HEK293 (cell line): ENCODE measurements around the gene MRGPRX2.

Experiments used
- CTCF ChIA-PET: fragments of 350-600 bp; formaldehyde crosslinking; extraction: SDS; loops from one replicate; lab custom pipeline; 2021; ENCODE audit warnings: antibody characterized with exemption; lab: Yijun Ruan, JAX
- POLR2A ChIA-PET: fragments of 300-600 bp; formaldehyde crosslinking; extraction: SDS; loops from one replicate; lab custom pipeline; 2020; ENCODE audit warnings: antibody characterized with exemption, inconsistent platforms; lab: Yijun Ruan, JAX
- H3K27ac ChIP-seq: fragments of 200-500 bp; sonication (Bioruptor generic); 2 replicates; pipeline ENCODE4 v1.5.1; 2014; ENCODE audit warnings: low read depth, low read length, control low read depth, inconsistent platforms; ENCODE audit errors: extremely low read depth
- H3K36me3 ChIP-seq, 2 experiments: fragments of 200-500 bp in 1 of 2; sonication (Bioruptor generic) in 1 of 2; 1 replicate in 1 of 2; 2 replicates in 1 of 2; pipeline ENCODE4 v1.5.1; 2014 to 2017; ENCODE audit warnings: inconsistent platforms in 2 of 2, low read length in 2 of 2; ENCODE audit not compliant: control insufficient read depth in 2 of 2, insufficient read depth in 1 of 2
- H3K4me1 ChIP-seq: fragments of 200-500 bp; sonication (Bioruptor generic); 2 replicates; pipeline ENCODE4 v1.5.1; 2014; ENCODE audit warnings: mild to moderate bottlenecking, low read length, inconsistent platforms; ENCODE audit not compliant: control insufficient read depth, insufficient read depth
- H3K4me3 ChIP-seq: 2 replicates; pipeline ENCODE4 v1.5.1; 2011; ENCODE audit warnings: low read depth, mild to moderate bottlenecking, control low read depth, low read length, moderate library complexity
- H3K9me3 ChIP-seq: fragments of 200-500 bp; sonication (Bioruptor generic); 2 replicates; pipeline ENCODE4 v1.5.1; 2014; ENCODE audit warnings: low read depth, low read length, inconsistent platforms; ENCODE audit not compliant: control insufficient read depth, insufficient read depth
- GLI2 ChIP-seq: fragments of 450-650 bp; formaldehyde crosslinking; IDR thresholded peaks from 2 replicates; pipeline ENCODE4; 2017; ENCODE audit warnings: missing biosample characterization, missing genetic modification characterization, low read depth, borderline replicate concordance
- KLF10 ChIP-seq: fragments of 450-650 bp; IDR thresholded peaks from 2 replicates; pipeline ENCODE4 v1.5.1; 2018; ENCODE audit warnings: missing biosample characterization, mild to moderate bottlenecking, missing genetic modification characterization
- TCF7L2 ChIP-seq: IDR thresholded peaks from 2 replicates; pipeline ENCODE4 v1.6.1; 2011; ENCODE audit warnings: low read depth, mild to moderate bottlenecking, inconsistent platforms, low read length, moderate library complexity, borderline replicate concordance
- YY2 ChIP-seq: fragments of 450-650 bp; formaldehyde crosslinking; IDR thresholded peaks from 2 replicates; pipeline ENCODE4 v1.5.1; 2016; ENCODE audit warnings: missing biosample characterization, missing genetic modification characterization
- ZNF112 ChIP-seq: fragments of 450-650 bp; formaldehyde crosslinking; IDR thresholded peaks from 2 replicates; pipeline ENCODE4 v1.5.0; 2017; ENCODE audit warnings: missing biosample characterization, missing genetic modification characterization
- ZNF37A ChIP-seq: fragments of 450-650 bp; IDR thresholded peaks from 2 replicates; pipeline ENCODE4 v1.5.1; 2018; ENCODE audit warnings: missing biosample characterization, missing genetic modification characterization
- ZNF548 ChIP-seq: fragments of 450-650 bp; formaldehyde crosslinking; IDR thresholded peaks from 2 replicates; pipeline ENCODE4 v1.5.1; 2016; ENCODE audit warnings: missing biosample characterization, missing genetic modification characterization
- ZNF571 ChIP-seq: fragments of 450-650 bp; formaldehyde crosslinking; IDR thresholded peaks from 2 replicates; pipeline ENCODE4 v1.5.0; 2017; ENCODE audit warnings: missing biosample characterization, missing genetic modification characterization
- ZNF596 ChIP-seq: fragments of 450-650 bp; IDR thresholded peaks from 2 replicates; pipeline ENCODE4 v1.5.0; 2018; ENCODE audit warnings: missing biosample characterization, mild to moderate bottlenecking, missing genetic modification characterization, moderate library complexity
- ZNF621 ChIP-seq: fragments of 450-650 bp; formaldehyde crosslinking; IDR thresholded peaks from 2 replicates; pipeline ENCODE4 v1.5.1; 2017; ENCODE audit warnings: missing biosample characterization, missing genetic modification characterization
- ZNF677 ChIP-seq: fragments of 450-650 bp; IDR thresholded peaks from 2 replicates; pipeline ENCODE4 v1.5.0; 2018; ENCODE audit warnings: missing biosample characterization, mild to moderate bottlenecking, missing genetic modification characterization, moderate library complexity
- ZNF837 ChIP-seq: fragments of 450-650 bp; formaldehyde crosslinking; IDR thresholded peaks from 2 replicates; pipeline ENCODE4 v1.5.1; 2016; ENCODE audit warnings: missing biosample characterization, missing genetic modification characterization
- TF ChIP-seq, protein P1 (sequence below): fragments of 450-650 bp; formaldehyde crosslinking; IDR thresholded peaks from 2 replicates; pipeline ENCODE4 v1.5.1; 2016; ENCODE audit warnings: missing biosample characterization, missing genetic modification characterization
- TF ChIP-seq, protein P2 (sequence below): fragments of 450-650 bp; formaldehyde crosslinking; IDR thresholded peaks from 2 replicates; pipeline ENCODE4 v1.5.1; 2016; ENCODE audit warnings: missing biosample characterization, missing genetic modification characterization, borderline replicate concordance
- TF ChIP-seq, protein P3 (sequence below): fragments of 450-650 bp; formaldehyde crosslinking; IDR thresholded peaks from 2 replicates; pipeline ENCODE4 v1.5.1; 2016; ENCODE audit warnings: missing biosample characterization, missing genetic modification characterization, low read depth
- TF ChIP-seq, protein P4 (sequence below): fragments of 450-650 bp; formaldehyde crosslinking; IDR thresholded peaks from 2 replicates; pipeline ENCODE4 v1.5.1; 2017; ENCODE audit warnings: missing biosample characterization, missing genetic modification characterization
- TF ChIP-seq, protein P5 (sequence below): fragments of 450-650 bp; formaldehyde crosslinking; conservative IDR thresholded peaks from 2 replicates; pipeline ENCODE4 v1.5.1; 2016; ENCODE audit warnings: low read depth, missing biosample characterization, missing genetic modification characterization

MRGPRX2 gene

DNA sequence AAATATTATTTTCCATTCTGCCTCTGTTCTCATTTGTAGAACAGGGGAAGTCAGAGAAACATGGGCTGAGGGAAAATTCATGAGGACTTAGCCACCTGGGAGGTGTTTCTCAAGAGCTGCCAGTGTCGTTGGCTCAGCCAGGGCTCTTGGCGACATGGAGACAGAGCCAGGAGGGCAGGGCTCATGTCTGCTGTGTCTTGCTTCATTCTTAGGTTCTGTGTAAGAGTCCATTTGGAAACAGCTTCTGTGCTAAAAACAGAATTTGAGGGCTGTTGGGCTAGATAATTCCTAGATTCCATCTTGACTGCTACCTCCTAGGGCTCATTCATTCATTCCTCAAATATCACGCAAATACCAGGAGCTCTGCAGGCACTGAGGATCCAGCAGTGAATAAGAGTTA lies 15.1 kb upstream of the MRGPRX2 start (continued):
- TF ChIP-seq ZNF548: no peak

DNA sequence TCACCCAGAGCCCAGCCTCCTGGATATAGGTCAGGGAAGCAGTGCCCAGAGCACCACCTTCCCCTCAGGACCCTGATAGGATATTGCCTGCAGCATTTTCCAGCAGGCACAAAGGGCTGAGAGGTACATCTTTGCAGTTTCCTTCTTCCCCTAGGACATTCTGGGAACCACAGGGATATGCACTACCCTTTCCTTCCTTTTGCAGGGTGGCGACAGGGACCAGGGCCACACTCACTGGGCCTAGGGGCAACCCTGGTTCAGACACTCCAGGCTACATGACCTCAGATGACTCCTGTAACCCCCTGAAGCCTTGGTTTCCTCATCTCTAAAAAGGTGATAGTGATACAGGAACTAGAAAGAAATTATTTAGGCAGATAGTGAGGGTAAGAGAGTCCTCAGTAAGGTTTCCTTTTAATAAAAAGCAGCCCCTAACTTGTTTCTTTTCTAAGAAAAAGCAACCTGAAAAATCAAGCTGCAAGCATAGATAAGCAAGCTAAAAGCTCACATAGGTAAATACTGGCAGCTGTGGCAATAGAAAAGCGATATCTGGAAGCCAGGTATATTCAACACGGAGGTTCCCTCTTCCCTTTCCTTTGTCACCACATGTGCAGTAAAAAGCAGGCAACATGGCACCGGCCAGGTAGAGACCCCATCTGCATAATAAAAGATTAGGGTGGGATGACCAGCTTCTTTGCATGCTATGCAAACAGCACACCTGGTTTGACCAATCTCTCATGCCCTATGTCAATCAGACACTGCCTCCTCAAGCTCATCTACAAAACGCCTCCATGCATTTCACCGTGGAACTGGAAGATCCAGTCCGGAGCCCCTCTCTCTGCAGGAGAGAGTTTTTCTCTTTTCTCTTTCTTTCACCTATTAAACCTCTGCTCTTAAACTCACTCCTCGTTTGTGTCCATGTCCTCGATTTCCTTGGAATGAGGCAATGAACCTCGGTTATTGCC lies 13.2 kb upstream of the MRGPRX2 start:
- CTCF ChIA-PET: interaction anchor here (1.8 to 12.2 kb wide), 2 partner anchors 185 to 481 kb away, joined by 11 to 166 read pairs; no protein-coding TSS in a partner anchor
- H3K4me1 ChIP-seq: no peaks in the 10 kb centered on the region
- no peak overlapping the region for H3K27ac ChIP-seq
- no peaks in the 10 kb centered on the region for H3K36me3 ChIP-seq
- no peak overlapping the region for H3K4me3 ChIP-seq
- POLR2A ChIA-PET: no interaction called here
- H3K9me3 ChIP-seq: no peaks in the 10 kb centered on the region
- TF ChIP-seq, protein P1, sequence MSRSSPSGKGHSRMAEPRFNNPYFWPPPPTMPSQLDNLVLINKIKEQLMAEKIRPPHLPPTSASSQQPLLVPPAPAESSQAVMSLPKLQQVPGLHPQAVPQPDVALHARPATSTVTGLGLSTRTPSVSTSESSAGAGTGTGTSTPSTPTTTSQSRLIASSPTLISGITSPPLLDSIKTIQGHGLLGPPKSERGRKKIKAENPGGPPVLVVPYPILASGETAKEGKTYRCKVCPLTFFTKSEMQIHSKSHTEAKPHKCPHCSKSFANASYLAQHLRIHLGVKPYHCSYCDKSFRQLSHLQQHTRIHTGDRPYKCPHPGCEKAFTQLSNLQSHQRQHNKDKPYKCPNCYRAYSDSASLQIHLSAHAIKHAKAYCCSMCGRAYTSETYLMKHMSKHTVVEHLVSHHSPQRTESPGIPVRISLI (tag by site-specific recombination): no peak
- no peak for TF ChIP-seq YY2 (tag by site-specific recombination)
- no peak for TF ChIP-seq ZNF621 (tag by site-specific recombination)
- TF ChIP-seq ZNF837 (tag by site-specific recombination): no peak
- TF ChIP-seq ZNF571: no peak
- no peak for TF ChIP-seq ZNF596 (tag by site-specific recombination)
- TF ChIP-seq ZNF677 (tag by site-specific recombination): no peak
- no peak for TF ChIP-seq ZNF112 (tag by site-specific recombination)
- TF ChIP-seq TCF7L2: no peak
- TF ChIP-seq, protein P2, sequence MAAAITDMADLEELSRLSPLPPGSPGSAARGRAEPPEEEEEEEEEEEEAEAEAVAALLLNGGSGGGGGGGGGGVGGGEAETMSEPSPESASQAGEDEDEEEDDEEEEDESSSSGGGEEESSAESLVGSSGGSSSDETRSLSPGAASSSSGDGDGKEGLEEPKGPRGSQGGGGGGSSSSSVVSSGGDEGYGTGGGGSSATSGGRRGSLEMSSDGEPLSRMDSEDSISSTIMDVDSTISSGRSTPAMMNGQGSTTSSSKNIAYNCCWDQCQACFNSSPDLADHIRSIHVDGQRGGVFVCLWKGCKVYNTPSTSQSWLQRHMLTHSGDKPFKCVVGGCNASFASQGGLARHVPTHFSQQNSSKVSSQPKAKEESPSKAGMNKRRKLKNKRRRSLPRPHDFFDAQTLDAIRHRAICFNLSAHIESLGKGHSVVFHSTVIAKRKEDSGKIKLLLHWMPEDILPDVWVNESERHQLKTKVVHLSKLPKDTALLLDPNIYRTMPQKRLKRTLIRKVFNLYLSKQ (tag by site-specific recombination): no peak
- TF ChIP-seq KLF10: no peak
- TF ChIP-seq, protein P3, sequence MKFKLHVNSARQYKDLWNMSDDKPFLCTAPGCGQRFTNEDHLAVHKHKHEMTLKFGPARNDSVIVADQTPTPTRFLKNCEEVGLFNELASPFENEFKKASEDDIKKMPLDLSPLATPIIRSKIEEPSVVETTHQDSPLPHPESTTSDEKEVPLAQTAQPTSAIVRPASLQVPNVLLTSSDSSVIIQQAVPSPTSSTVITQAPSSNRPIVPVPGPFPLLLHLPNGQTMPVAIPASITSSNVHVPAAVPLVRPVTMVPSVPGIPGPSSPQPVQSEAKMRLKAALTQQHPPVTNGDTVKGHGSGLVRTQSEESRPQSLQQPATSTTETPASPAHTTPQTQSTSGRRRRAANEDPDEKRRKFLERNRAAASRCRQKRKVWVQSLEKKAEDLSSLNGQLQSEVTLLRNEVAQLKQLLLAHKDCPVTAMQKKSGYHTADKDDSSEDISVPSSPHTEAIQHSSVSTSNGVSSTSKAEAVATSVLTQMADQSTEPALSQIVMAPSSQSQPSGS (tag by site-specific recombination): no peak
- TF ChIP-seq GLI2 (tag by site-specific recombination): no peak
- TF ChIP-seq, protein P4, sequence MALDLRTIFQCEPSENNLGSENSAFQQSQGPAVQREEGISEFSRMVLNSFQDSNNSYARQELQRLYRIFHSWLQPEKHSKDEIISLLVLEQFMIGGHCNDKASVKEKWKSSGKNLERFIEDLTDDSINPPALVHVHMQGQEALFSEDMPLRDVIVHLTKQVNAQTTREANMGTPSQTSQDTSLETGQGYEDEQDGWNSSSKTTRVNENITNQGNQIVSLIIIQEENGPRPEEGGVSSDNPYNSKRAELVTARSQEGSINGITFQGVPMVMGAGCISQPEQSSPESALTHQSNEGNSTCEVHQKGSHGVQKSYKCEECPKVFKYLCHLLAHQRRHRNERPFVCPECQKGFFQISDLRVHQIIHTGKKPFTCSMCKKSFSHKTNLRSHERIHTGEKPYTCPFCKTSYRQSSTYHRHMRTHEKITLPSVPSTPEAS (tag by site-specific recombination): no peak
- TF ChIP-seq ZNF37A: no peak
- TF ChIP-seq, protein P5, sequence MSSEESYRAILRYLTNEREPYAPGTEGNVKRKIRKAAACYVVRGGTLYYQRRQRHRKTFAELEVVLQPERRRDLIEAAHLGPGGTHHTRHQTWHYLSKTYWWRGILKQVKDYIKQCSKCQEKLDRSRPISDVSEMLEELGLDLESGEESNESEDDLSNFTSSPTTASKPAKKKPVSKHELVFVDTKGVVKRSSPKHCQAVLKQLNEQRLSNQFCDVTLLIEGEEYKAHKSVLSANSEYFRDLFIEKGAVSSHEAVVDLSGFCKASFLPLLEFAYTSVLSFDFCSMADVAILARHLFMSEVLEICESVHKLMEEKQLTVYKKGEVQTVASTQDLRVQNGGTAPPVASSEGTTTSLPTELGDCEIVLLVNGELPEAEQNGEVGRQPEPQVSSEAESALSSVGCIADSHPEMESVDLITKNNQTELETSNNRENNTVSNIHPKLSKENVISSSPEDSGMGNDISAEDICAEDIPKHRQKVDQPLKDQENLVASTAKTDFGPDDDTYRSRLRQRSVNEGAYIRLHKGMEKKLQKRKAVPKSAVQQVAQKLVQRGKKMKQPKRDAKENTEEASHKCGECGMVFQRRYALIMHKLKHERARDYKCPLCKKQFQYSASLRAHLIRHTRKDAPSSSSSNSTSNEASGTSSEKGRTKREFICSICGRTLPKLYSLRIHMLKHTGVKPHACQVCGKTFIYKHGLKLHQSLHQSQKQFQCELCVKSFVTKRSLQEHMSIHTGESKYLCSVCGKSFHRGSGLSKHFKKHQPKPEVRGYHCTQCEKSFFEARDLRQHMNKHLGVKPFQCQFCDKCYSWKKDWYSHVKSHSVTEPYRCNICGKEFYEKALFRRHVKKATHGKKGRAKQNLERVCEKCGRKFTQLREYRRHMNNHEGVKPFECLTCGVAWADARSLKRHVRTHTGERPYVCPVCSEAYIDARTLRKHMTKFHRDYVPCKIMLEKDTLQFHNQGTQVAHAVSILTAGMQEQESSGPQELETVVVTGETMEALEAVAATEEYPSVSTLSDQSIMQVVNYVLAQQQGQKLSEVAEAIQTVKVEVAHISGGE (tag by site-specific recombination): no peak
